CD4-positive, alpha-beta T cell treated with Interferon gamma for 1 hour (primary cell): ENCODE results near the gene WWC2.
A peak's percentile ranks its signal among the peaks of the same experiment; 100 is the strongest.
"Not testable (repeated sequence)": the region's sequence is repeated elsewhere in the genome, so short reads cannot be mapped to it uniquely, and the experiment has no call there.

Source experiments
- DNase-seq: peaks from one replicate; pipeline ENCODE4 v3.0.0-alpha.2; 2020

The WWC2 gene

DNA sequence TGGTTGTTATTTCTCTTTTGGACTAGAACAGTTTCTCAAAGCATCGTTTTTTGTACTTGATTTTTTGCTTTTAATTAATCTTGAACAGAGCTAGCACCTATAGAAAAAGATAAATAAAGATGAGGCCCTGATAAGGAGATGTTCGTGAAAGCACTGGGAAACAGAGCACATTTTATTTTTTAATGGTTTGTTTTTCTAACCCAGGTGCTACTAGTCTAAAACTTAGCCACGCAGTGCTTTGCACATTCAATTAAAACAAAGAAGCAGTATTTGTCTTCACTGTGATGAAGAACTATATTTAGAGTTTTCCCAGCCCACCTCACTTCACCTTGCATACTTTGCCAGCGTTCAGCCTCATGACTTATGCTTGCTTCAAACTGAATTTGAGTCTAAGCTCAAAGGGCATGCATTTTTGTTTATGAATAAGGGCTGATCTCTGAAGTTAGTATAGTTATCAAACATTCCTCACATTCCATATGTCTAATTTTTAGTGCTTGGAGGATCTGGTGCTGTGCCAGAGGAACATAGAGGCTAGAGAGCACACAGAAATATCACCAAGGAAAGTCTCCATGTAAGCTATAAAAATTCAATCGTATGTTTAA lies 76.7 kb downstream of the WWC2 start:
- no peak for DNase-seq

DNA sequence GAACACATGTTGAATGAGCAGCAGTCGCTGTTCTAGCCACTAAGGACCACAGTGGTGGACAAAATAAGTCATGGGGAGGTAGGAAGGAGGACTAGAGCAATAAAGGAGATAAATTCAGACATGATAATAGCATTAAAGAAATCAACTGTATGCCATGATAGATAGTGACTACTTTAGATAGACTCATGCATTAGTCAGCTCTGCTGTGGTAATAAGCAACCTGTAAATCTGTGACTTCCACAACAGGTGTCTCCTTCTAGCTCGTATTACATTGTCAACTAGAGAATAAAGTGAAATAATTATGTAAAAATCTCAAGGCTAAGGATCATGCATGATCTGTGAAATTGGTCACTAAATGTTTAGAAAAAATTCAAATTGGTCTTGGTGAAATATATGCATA lies 77.9 kb downstream of the WWC2 start:
- no peak for DNase-seq

DNA sequence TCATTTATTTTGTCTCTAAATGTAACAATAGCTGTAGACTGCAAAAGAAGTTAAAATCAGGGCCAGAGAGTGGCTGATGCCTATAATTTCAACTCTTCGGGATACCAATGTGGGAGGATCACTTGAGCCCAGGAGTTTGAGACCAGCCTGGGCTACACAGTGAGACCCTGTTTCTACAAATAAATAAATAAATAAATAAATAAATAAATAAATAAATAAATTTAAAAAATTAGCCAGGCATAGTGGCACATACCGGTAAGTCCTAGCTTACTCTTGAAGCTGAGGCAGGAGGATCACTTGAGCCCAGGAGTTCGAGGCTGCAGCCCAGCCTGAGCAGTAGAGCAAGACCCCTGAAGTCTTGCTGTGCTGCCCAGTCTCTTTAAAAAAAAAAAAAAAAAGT lies 79.1 kb downstream of the WWC2 start:
- DNase-seq: no peak

DNA sequence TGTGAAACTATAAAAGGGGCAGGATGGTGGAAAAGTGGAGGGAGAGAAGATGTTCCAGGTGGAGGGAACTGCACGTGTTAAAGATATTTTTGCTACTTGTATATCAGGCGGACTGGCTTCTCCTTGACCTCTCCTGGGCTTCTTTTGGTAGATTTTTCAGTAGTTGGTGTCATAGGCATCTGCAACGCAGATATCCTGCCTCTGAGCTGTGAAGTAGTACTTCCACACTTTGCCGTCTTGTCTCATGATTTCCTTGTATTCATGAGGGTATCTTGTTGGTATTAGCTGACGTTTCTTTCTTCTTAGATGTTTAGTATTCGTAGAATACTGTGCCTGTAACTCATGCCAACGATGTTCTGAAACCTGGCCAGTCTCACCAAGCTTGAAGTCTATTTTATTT lies 81.0 kb downstream of the WWC2 start:
- DNase-seq: no peak

DNA sequence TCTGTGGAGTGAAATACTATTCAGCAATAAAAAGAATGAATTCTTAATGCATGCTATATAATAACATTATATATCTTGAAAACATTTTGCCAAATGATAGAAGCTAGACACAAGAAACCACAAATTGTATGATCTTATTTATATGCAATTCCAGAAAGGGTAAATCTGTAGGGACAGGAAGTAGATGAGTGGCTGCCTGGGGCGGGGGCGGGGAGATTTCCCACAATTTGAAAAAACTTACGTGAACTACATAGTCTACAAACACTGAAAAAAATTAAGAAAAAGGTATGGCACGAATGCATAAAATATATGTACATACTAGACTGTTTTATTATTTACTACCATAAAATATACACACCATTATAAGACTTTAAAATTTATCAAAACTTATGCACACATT lies 81.6 kb downstream of the WWC2 start:
- DNase-seq: no peak

DNA sequence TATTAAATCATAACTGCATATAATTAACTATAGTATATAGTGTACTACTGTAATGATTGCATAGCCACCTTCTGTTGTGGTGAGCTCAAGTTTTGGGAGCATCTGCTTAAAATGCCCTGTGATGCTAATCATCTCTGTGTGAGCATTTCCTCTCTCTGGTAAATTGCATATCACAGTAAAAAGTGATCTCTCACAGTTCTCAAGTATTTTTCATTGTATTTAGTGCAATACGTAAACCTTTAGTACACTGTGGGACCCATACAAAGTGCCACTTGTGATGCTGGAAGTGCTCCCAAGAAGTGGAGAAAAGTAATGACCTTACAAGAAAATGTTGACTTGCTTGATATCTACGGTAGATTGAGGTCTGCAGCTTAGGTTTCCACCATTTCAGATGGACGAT lies 82.0 kb downstream of the WWC2 start:
- DNase-seq: no peak

DNA sequence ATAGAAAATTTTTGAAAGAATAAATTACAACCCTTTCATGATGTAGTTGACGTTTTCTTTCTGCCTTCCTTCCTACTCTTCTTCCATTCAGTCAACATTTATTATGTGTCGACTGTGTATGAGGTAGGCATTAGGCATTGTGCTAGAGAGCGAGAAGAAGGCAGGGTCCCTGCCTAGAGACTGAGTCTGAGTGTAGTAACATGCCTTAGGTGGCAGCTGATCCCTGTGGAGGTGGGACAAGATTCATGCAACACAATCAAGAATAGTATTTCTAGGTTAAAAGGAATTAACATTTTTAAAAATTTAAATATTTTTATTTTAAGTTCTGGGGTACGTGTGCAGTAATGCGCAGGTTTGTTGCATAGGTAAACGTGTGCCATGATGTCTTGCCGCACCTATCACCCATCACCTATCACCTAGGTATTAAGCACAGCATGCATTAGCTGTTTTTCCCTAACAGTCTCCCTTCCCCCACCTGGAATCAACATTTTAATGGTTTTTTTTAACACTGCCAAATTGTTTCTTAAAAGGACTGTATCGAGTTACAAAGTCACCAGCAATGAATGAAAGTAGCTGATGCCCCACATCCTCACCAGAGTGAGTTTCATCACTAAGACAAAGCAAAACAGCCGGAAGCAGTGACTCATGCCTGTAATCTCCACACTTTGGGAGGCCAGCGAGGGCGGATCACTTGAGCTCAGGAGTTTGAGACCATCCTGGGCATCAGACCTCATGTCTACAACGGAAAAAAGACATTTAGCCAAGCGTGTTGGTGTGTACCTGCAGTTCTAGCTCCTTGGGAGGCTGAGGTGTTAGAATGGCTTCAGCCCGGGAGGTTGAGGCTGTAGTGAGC lies 84.0 kb downstream of the WWC2 start:
- peak; percentile 15 for DNase-seq

DNA sequence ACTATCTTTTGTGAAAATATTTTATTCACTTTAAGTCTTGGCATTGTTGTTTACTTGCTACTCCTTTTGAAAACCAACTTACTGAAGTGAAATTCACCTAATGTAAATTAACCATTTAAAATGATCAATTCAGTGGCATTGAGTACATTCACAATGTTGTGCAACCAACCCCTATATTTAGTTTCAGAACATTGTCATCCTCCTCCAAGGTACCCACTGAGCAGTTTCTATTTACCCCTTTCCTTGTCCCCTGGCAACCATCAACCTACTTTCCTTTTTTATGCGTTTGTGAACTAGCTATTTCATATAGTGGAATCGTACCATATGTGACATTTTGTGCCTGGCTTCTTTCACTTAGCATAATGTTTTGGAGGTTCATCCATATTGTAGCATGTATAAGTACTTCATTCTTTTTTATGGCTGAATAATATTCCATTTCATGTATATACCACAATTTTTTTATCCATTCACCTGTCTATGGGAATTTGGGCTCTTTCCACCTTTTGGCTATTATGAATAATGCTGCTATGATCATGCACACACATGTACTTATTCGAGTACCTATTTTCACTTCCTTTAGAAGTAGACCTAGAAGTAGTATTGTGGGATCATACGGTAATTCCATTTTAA lies 85.0 kb downstream of the WWC2 start:
- DNase-seq: no peak

DNA sequence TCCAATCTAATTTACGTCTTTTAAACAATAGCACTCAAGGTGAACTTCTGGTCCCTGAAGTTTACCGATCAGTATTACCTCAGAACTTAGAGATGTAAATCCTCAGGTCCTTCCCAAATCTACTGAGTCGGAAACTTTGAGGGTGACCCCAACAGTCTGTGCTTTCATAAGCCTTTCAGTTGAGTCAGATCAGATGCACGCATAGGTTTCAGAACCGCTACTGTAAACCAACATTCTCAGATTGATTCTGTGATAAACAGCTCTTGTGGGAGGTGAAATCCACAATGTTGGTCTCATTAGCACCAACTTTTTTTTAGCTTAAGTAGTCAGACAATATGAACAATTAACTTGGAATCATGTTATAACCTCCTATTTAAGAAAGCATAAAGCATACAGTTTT lies 86.0 kb downstream of the WWC2 start:
- no peak for DNase-seq

DNA sequence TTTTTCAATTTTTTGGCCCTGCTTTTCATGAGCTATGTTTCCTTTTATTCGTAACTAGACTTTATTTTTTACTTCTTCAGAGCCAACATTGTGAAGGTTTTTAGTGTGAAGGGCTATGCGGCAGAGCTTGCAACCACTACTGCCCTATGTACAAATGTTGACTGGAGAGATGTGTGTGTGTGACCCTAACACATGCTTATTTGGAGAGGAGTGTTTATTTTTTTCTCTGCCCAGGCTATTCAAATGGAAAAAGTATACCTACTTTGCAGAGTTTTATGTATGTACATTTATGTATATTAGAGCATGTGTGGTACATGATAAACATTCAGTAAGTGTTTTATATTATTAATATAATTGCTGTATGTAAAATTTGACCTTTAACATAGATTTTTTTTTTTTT lies 86.5 kb downstream of the WWC2 start:
- no peak for DNase-seq

DNA sequence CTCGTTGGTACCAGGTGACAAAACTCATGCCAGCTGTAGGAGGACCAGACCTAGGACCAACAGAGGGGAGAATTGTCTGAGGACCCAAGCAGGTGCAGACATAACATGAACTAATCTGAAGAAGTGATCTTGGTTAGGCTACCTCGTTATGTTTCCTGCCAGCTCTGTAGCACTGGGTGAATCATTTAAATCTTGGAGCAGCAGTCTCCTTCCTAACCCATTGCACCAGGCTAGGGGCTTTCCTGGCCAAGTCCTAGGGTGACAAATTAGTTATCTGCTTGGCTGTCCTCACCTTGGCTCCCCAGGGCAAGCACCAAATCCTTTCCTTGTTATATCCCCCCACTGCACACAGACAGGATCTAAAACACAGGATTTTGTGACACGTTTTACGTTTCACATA lies 87.8 kb downstream of the WWC2 start:
- no peak for DNase-seq

DNA sequence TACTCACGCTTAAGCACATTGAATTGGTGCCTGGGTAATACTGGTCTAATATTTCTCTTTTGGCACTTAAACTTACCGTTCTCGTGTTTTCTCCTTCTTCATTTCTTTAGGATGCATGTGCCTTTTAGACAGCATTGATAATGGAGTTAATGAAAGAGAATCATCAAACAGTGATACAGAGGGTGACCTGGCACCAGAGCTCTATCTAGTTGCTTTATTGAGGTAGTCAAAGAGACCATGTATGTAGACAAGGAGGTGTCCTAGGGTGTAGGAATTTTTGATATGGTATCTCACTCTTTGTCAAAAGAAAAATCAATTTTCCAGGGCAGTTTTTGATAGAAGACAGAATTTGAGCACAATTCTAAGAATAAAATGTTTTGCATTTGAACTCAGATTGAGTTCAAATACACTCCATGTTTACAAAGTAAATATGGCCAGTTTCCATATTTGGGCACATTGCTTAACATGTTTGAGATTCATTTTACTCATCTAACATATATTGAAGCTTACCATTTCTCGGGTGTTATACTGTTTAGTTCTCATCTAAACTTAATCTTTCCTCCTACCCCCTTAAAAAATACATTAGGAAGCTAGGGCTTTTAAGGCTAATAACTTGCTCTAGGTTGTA lies 92.0 kb downstream of the WWC2 start:
- DNase-seq: no peak

DNA sequence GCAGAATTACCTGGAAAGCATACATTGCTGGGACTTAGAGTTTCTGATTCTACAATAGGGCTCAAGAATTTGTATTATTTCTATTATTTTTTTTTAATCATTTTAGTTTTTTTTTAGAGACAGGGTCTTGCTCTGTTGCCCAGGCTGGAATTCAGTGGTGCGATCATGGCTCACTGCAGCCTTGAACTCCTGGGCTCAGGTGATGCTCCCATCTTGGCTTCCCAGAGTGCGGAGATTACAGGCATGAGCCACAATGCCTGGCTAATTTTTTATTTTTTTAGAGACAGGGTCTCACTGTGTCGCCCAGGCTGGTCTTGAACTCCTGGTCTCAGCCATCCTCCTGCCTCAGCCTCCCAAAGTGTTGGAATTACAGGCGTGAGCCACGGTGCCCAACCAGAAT lies 92.6 kb downstream of the WWC2 start:
- no peak for DNase-seq

DNA sequence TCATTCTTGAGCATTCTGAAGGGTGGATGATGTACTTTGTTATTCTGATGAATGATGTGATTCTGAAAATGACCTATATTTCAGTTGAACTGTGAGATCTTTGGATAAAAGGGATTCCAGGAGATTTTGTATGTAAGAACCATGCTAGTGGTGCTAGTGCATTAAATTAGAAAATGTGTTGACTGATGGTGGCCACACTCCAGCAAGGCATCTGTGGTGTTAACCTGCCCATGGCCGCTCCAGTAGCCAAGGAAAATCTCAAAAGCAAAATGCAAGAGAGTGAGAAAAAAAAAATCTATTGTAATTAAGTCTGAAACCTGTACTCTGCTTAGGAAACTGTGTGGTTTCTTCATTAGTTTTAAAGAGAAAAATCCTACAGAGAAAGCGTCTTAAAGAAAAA lies 93.5 kb downstream of the WWC2 start:
- DNase-seq: no peak

DNA sequence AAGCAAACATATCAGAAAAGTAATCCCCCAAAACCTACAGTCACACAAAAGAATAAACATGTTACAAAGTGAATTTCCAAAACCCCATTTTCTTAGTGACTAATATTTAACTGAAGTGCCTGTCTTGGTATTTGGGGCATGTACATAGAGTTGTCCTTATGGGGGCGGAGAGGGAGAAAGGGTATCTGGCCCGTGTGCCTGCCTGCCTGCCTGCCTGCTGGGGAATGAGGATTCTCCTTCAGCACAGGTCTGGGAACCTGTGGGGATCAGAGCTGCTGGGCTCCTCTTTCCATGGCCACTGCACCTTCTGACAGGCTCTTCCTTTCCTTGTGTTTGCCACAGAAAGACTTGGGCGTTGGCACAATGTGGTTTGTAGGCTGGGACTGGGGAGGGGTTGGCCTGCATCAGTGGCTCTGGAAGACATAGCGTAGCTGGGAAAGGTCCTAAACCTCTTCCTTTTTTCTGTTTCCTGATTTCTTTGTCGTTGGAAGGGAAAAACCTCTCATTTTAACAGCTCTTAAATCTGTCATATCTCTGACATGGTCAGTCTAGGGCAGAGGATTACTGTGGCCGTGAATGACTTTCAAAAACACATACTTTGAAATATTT lies 94.8 kb downstream of the WWC2 start:
- not testable (repeated sequence) for DNase-seq

DNA sequence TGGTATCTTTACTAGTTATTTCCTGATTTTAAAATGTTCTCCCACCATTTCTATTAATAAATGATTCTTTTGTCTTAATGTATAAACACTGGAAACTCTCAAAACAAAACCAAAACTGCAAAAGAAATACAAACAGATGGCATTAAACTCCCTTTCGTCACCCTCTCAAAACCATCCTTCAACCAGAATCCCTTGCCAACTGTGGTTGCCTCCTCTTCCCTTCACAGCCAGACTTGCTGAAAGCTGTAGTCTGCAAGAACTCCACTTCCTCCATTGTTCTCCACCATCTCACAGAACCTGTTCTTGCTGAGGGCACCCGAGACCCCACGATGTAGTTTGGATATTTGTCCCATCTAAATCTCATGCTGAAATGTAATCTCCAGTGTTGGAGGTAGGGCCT lies 96.5 kb downstream of the WWC2 start:
- no peak for DNase-seq

DNA sequence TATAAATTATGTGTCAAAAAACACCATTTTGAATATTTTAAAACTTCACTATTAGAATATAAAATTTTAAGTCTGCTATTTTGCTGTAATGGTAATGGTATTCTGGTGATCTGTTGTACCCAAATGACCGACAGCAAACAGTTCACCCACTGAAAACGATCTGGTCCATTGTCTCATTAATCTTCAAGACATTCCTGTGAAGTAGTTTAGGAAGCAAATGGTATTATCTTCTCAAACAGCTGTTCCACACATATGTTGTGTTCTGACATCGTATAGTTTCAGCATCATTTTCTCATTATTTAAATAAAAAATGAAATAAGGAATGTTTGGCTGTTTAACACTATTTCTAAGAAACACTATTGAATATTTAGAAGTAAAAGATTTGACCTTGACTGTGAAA lies 98.1 kb downstream of the WWC2 start:
- DNase-seq: no peak

DNA sequence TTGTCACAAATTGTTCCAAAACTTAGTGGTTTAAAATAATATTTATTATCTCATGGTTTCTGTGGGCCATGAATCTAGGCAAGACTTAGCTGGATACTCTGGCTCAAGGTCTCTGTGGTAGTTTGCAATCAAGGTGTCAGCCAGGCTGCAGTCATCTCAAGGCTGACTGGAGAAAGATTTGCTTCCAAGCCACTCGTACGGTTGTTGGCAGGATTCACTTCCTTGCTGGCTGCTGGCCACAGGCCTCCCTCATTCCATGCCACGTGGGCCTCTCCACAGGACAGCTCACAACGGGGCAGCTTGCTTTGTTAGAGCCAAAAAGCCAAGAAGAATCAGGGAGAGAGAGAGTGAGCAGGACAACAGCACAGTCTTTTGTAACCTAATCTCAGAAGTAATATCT lies 101.4 kb downstream of the WWC2 start:
- DNase-seq: no peak

DNA sequence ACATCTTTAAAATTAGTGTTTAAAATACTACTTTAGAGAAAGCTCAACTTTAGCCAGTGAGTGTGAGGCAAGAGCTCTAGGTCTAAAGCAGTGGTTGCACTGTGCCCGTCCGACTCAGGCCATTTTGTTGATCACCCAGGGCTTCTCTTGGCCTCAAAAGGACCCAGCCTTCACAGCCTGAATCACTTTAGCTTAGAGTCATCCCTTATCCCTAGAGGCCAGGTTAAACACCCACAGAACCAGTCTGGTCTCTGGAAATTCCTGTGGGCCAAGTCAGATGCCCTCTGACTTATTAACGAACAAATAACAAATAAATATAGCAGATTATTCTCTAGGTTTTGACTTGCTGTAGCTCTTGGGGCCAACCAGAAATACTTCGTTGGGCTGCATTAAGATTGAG lies 102.3 kb downstream of the WWC2 start:
- no peak for DNase-seq

DNA sequence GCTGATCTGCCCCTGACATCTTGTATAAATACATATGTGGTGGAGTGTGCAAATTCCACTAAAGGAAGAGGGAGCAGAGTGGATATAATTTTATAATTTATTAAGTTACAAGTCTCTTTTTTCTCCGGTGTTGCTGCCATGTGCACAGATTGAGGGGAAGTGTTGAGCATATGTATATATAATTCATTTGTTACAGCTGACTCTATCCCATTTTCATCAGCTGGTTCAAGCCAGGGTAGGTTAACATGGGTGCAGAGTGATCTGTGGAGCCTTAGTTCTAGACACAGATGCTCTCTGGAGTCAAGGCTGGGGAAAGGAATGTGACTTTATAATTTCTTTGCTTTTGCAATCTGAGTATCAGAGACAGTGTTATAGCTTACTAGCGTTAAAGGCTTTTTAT lies 103.5 kb downstream of the WWC2 start:
- DNase-seq: no peak

DNA sequence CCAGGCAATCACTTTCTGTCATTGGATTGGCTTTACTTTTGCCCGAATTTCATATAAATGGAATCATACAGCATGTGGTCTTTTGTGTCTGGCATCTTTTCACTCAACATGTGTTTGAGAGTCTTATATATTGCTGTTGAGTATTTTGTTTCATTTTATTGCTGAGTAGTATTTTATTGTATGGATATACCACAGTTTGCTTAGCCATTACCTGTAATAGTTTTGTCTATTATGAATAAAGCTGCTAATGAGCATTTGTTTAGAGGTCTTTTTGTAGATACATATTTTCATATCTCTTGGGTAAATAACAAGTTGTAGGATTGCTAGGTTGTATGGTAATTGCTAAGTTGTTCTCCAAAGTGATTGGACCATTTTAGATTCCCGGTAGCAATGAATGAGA lies 105.7 kb downstream of the WWC2 start:
- no peak for DNase-seq

DNA sequence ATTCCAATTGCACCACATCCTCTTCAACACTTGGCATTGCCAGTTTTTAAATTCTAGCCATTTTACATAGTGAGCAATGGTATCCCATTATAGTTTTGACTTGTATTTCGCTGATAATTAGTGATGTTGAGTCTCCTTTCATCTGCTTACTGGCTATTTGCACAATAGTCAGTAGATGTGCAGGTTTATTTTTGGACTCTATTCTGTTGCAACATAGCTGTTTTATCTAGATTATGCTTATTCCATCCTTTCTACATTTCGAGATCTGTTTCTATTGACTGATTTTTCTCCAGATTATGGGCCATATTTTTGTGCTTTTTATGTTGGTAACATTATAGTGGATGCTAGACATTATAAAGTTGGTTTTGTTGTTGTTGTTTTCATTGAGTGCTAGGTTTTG lies 106.1 kb downstream of the WWC2 start:
- DNase-seq: no peak

DNA sequence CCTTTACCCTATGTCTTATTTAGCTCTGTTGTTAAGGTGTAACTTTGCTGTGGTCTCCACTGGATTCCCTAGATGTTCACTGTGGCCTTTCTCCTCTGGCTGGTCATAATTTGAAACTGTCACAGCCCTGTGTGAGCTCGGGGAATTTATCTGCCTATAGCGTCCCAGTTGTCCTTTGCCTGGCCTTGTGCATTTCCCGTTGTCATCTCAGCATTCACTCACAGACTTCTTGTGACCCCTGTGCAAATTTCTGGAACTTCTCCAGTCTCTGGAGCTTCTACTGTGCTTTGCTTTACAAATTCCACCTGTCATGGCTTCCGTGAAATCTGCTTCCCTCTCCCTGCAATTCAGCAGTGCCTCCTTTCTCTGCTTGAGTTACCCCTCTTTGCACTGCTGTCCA lies 106.7 kb downstream of the WWC2 start:
- DNase-seq: no peak

DNA sequence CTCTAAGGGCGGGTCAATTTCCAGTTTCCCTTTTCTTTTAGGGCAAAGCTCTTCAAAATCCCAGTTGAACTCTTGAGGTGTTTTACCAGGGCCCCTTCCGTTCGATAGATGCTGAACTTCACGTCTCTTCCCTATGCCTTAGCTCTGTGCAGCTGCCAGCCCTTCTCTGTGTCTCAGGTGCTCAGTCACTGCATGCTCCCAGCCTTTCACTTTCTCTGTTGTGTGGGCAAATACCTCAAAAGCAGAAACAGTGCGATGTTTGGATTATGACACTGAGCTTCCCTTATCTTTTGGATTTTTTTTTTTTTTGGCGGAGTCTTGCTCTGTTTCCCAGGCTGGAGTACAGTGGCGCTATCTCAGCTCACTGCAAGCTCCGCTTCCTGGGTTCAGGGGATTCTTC lies 112.5 kb downstream of the WWC2 start:
- no peak for DNase-seq
